Adrenal gland (tissue), 12 donors: Measurements from ENCODE around the gene UBXN6. TPM values are rescaled to one million over a fixed set of nuclear protein-coding genes. Genes with fewer than 3 reads are reported as not detected.

Source experiments
- DNase-seq, 7 donors: peaks; one replicate each; pipeline ENCODE4 v3.0.0-alpha.2; 2019 to 2020
- H3K27ac ChIP-seq, 5 donors: fragments of 200-600 bp; sonication (generic) in 4 of 5; 1 replicate in 3 of 5; 2 replicates in 2 of 5; pipeline versions ENCODE4 v1.5.1 to v1.8.0; 2016 to 2020; ENCODE audit warnings: mild to moderate bottlenecking in 1 of 5
- H3K27me3 ChIP-seq: fragments of 200-600 bp; 2 replicates; pipeline ENCODE4 v1.8.0; 2021
- H3K36me3 ChIP-seq, 2 donors: fragments of 200-600 bp; replicated peaks in 1 of 2; 1 replicate in 1 of 2; 2 replicates in 1 of 2; pipeline versions ENCODE4 v1.5.1 to v1.8.0; 2018 to 2022
- H3K4me1 ChIP-seq, 2 donors: fragments of 200-600 bp; replicated peaks in 1 of 2; 1 replicate in 1 of 2; 2 replicates in 1 of 2; pipeline versions ENCODE4 v1.5.1 to v1.8.0; 2018 to 2021
- H3K4me3 ChIP-seq, 4 donors: fragments of 200-600 bp; sonication (generic) in 3 of 4; one replicate each; pipeline ENCODE4 v1.5.1; 2016 to 2018
- H3K9me3 ChIP-seq, 3 donors: fragments of 200-600 bp; sonication (generic) in 1 of 3; replicated peaks in 1 of 3; 1 replicate in 2 of 3; 2 replicates in 1 of 3; pipeline versions ENCODE4 v1.5.1 to v1.8.0; 2016 to 2021
- POLR2A ChIP-seq, 2 donors: fragments of 450-650 bp; IDR thresholded peaks; one replicate each; pipeline ENCODE4 v1.6.1; 2017; ENCODE audit warnings: antibody characterized with exemption in 2 of 2, mild to moderate bottlenecking in 2 of 2, moderate library complexity in 1 of 2
- WGBS, 4 donors: extraction: QIAGEN DNeasy Blood & Tissue Kit in 2 of 4; methylation state at CpG; one replicate each; pipeline versions ENCODE4 v1.1.5 to v1.1.7; 2013 to 2017; 5-methylcytosine and 5-hydroxymethylcytosine counted together
- intact Hi-C, 2 donors: fragments of 100-400 bp; cut with DNase I; formaldehyde crosslinking; loops; one replicate each; pipeline versions ENCODE4 v1.14.1 to v1.15.0; 2022 to 2023
- polyA plus RNA-seq, 3 donors: library from polyadenylated mRNA; stranded (reverse); fragments of 200-250 nt in 2 of 3; fragments of 350-450 nt in 1 of 3; fragmentation: Illumina TruSeq in 1 of 3; extraction: RNeasy Lipid Tissue Mini Kit (QIAGEN cat#74804) in 1 of 3; gene quantifications; one replicate each; pipeline ENCODE4 v1.2.3, GENCODE V29; 2013 to 2014
- total RNA-seq, 9 donors: library from RNA; depleted of rRNA in 4 of 9; stranded (reverse); fragments of >200 nt in 4 of 9; fragments of 120-200 nt in 1 of 9; fragmentation: NEBNext Ultra II Directional in 1 of 9; extraction: Animal tissue kit (Norgen Biotek cat#: 25700) in 1 of 9; gene quantifications; one replicate each; pipeline versions ENCODE4 v1.1.0 to v1.2.4, GENCODE V29; 2013 to 2023
- TF ChIP-seq, protein P1 (sequence below), 6 experiments: fragments of 450-650 bp in 4 of 6; fragments of 200-600 bp in 2 of 6; sonication (generic) in 1 of 6; IDR thresholded peaks; 1 replicate in 5 of 6; 2 replicates in 1 of 6; pipeline versions ENCODE4 v1.5.1 to v1.8.0; 2016 to 2021; ENCODE audit warnings: antibody characterized with exemption in 6 of 6, mild to moderate bottlenecking in 2 of 6, moderate library complexity in 1 of 6
- donor health status: healthy with polysubstance abuse.
- donor health status: Bipolar disorder and iron deficiency.
- donor health status: DM: yes; HTN: yes; CAD: no.
- donor health status: DM: no; HTN: no; CAD: no.
- donor health status: DM: no; HTN: no; CAD: no.
- donor health status: DM: yes; HTN: yes; CAD: no.

Gene UBXN6
- total and polyA plus RNA-seq, 12 donors = 53.9 to 317 (median 254) TPM

DNA sequence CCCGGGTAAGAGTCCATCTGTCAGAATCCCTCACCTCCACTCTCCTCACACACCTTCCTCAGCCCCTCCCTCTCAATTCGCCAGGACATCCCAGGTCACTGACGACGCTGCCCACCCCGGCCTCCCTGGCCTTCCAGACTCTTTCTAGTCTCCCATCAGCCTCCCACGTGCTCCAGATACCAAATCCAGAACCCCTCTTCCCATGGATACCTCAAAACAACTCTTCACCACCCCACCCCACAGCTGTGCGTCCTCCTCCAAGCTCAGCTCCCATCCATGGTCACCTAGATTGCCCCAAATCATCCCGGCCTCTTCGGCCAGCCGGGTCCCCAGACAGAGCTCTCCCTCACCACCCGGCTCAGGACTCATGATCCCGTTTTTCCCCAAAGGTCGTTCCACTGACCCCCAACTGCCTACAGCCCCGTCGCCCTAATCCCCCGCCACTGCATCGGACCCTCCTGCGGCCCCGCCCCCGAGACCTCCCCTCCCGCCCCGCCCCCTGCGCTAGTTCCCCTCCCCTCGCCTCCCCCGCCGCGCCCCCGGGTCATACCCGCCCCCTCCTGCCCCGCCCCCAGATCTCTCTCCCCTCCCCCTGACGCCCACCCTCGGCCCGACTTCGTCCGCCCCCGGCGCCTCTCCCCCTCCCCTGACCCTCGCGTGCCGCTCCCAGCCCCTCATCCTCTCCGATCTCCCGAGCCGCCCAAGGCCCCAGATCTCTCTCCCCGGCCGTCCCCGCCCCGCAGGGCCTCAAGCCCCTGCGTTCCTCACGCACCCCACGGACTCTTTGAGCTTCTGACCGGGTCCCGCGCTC, 546 bp downstream of the UBXN6 start:
- Histone ChIP-seq H3K9me3 (no peaks in the 10 kb centered on the region), H3K27me3 (no peaks in the 10 kb centered on the region), H3K27ac (peak overlapping the region; percentile 77 to 95 (median 88)), H3K4me3 (peak overlapping the region in 3 of 4 donors; percentile 37 to 95 (median 80)), H3K36me3 (peaks cover 0 to 15% of the 10 kb centered on the region in 2 donors), H3K4me1 (peaks cover 33 to 40% of the 10 kb centered on the region in 2 donors)
- TF ChIP-seq POLR2A (IDR thresholded peaks at IDR 0.05) = no peak
- TF ChIP-seq, protein P1, sequence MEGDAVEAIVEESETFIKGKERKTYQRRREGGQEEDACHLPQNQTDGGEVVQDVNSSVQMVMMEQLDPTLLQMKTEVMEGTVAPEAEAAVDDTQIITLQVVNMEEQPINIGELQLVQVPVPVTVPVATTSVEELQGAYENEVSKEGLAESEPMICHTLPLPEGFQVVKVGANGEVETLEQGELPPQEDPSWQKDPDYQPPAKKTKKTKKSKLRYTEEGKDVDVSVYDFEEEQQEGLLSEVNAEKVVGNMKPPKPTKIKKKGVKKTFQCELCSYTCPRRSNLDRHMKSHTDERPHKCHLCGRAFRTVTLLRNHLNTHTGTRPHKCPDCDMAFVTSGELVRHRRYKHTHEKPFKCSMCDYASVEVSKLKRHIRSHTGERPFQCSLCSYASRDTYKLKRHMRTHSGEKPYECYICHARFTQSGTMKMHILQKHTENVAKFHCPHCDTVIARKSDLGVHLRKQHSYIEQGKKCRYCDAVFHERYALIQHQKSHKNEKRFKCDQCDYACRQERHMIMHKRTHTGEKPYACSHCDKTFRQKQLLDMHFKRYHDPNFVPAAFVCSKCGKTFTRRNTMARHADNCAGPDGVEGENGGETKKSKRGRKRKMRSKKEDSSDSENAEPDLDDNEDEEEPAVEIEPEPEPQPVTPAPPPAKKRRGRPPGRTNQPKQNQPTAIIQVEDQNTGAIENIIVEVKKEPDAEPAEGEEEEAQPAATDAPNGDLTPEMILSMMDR (IDR thresholded peaks at IDR 0.05) = no peak
- DNase-seq = peak; percentile 50 to 69 (median 64)
- intact Hi-C loops = loop anchor here in 1 of 2 donors (10.0 kb wide), 1 partner anchor 52 kb away; the partner anchor contains the start of genes CHAF1A and SH3GL1
- WGBS, 4 donors = 0 to 3% (median 2%) methylated on average over 16 to 46 of the region's 53 CpGs

DNA sequence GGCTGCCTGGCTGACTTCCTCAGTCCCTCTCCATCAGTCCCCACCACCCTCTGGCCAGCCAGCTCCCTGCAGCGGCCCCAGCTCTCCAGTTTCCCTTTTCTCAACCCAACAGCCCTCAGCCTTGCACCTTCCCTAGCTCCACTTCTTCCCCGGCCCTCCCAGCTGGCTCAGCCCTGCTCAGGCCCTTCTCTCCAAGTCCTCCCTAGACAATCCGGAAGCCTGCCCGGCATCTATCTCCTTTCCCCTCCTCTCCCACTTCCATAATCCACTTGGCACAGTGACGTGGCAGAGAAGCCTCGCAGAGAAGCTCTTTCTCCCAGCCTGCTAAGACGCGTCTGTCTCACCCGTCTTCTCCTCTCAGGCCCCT, 1.1 kb downstream of the UBXN6 start:
- intact Hi-C loops = loop anchor here in 1 of 2 donors (10.0 kb wide), 1 partner anchor 52 kb away; the partner anchor contains the start of genes CHAF1A and SH3GL1

DNA sequence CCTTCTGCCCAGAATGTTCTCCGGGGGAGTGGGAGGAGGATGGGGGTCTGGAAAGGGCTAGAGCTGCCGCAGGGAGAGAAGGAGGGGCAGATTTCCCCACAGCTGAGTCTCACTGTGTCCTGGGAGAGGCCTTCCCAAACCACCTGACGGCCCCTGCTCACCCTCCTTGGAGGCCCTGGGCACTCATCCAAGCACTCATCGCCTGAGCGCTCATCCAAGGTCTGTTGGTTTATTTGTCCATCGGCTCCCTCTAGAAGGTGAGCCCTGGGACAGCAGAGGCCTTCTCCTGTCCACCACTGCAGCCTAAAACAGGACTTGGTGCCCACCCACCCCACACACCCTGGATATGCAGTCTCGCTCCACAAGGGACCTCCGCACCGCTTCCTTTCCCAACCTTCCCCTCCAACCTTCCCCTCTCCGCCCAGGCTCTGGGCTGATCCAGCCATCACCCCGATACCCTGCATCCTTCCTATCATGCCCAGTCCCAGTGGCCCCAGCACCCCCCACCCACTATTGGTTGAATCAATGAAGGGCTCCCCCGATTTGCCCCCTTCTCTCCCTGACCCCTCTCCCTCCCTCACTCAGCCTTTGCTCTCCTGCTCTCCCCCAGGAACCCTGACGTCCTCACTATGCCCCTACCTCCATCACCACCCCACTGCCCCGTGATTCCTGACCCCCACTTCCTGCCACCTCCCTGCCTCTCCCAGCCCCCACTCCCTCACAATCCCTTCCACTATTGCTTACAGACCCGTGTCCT, 1.7 kb downstream of the UBXN6 start:
- H3K4me3 ChIP-seq = peak overlapping the region in 2 of 4 donors; percentile 80 to 95
- peak overlapping the region; percentile 77 to 95 (median 88) for H3K27ac ChIP-seq
- intact Hi-C loops = loop anchor here in 1 of 2 donors (10.0 kb wide), 1 partner anchor 51 kb away; the partner anchor contains the start of genes CHAF1A and SH3GL1

More for the DNA sequence above, 1.1 kb downstream of the UBXN6 start:
- peaks cover 0 to 21% of the 10 kb centered on the region in 2 donors for H3K36me3 ChIP-seq
- no peaks in the 10 kb centered on the region for H3K9me3 ChIP-seq
- TF ChIP-seq, protein P1 (IDR thresholded peaks at IDR 0.05) = peak in 2 of 6 experiments; percentile 11 to 20
- TF ChIP-seq POLR2A (IDR thresholded peaks at IDR 0.05) = peak in 1 of 2 donors; percentile 53
- no peaks in the 10 kb centered on the region for H3K27me3 ChIP-seq
- H3K4me3 ChIP-seq = peak overlapping the region in 3 of 4 donors; percentile 37 to 95 (median 80)
- H3K27ac ChIP-seq = peak overlapping the region; percentile 77 to 95 (median 88)
- peaks cover 33 to 40% of the 10 kb centered on the region in 2 donors for H3K4me1 ChIP-seq
- DNase-seq = peak in 6 of 7 donors; percentile 56 to 75 (median 66)
- 1 to 3% (median 2%) methylated on average over 9 of the region's 9 CpGs for WGBS, 4 donors

More for the DNA sequence above, 1.7 kb downstream of the UBXN6 start:
- no peaks in the 10 kb centered on the region for H3K9me3 ChIP-seq
- no peaks in the 10 kb centered on the region for H3K27me3 ChIP-seq
- WGBS, 4 donors = 27 to 31% (median 29%) methylated on average over 11 to 15 of the region's 15 CpGs
- DNase-seq = peak; percentile 92 to 97 (median 95)
- H3K36me3 ChIP-seq = peaks cover 0 to 27% of the 10 kb centered on the region in 2 donors
- peak in 1 of 2 donors; percentile 91 for TF ChIP-seq POLR2A (IDR thresholded peaks at IDR 0.05)
- TF ChIP-seq, protein P1 (IDR thresholded peaks at IDR 0.05) = peak in 2 of 6 experiments; percentile 11 to 19
- peaks cover 33 to 40% of the 10 kb centered on the region in 2 donors for H3K4me1 ChIP-seq
